Liver (tissue), 3 donors: ENCODE data around the gene CC2D2A.

Experiments used
- FOXA2 ChIP-seq: IDR thresholded peaks from 2 replicates; pipeline ENCODE4 v1.6.1; 2016; ENCODE audit warnings: antibody characterized with exemption
- GABPA ChIP-seq, 2 donors: IDR thresholded peaks in 1 of 2; conservative IDR thresholded peaks in 1 of 2; 2 replicates each; pipeline ENCODE4 v1.6.1; 2016; ENCODE audit warnings: antibody characterized with exemption in 2 of 2, mild to moderate bottlenecking in 1 of 2, moderate library complexity in 1 of 2
- RAD21 ChIP-seq, 2 donors: IDR thresholded peaks; 2 replicates each; pipeline ENCODE4 v1.6.1; 2016; ENCODE audit warnings: antibody characterized with exemption in 2 of 2, mild to moderate bottlenecking in 2 of 2
- REST ChIP-seq: IDR thresholded peaks from 2 replicates; pipeline ENCODE4 v1.6.1; 2016; ENCODE audit warnings: antibody characterized with exemption, mild to moderate bottlenecking
- RXRA ChIP-seq, 2 donors: IDR thresholded peaks; 2 replicates each; pipeline ENCODE4 v1.6.1; 2017 to 2018; ENCODE audit warnings: antibody characterized with exemption in 2 of 2, mild to moderate bottlenecking in 1 of 2
- SP1 ChIP-seq: IDR thresholded peaks from 2 replicates; pipeline ENCODE4 v1.6.1; 2018; ENCODE audit warnings: antibody characterized with exemption, mild to moderate bottlenecking
- TAF1 ChIP-seq: conservative IDR thresholded peaks from 2 replicates; pipeline ENCODE4 v1.6.1; 2016; ENCODE audit warnings: antibody characterized with exemption, mild to moderate bottlenecking
- YY1 ChIP-seq: IDR thresholded peaks from 2 replicates; pipeline ENCODE4 v1.6.1; 2016; ENCODE audit warnings: antibody characterized with exemption, mild to moderate bottlenecking
- TF ChIP-seq, protein P1 (sequence below): fragments of 150-350 bp; IDR thresholded peaks from 2 replicates; pipeline ENCODE4 v1.5.1; 2017; ENCODE audit warnings: improper control_type of control experiment, low read depth, low read length; ENCODE audit not compliant: missing input control
- TF ChIP-seq, protein P2 (sequence below): IDR thresholded peaks from 2 replicates; pipeline ENCODE4 v1.6.1; 2016; ENCODE audit warnings: antibody characterized with exemption
- donor health status: healthy.
- donor health status: healthy.

DNA sequence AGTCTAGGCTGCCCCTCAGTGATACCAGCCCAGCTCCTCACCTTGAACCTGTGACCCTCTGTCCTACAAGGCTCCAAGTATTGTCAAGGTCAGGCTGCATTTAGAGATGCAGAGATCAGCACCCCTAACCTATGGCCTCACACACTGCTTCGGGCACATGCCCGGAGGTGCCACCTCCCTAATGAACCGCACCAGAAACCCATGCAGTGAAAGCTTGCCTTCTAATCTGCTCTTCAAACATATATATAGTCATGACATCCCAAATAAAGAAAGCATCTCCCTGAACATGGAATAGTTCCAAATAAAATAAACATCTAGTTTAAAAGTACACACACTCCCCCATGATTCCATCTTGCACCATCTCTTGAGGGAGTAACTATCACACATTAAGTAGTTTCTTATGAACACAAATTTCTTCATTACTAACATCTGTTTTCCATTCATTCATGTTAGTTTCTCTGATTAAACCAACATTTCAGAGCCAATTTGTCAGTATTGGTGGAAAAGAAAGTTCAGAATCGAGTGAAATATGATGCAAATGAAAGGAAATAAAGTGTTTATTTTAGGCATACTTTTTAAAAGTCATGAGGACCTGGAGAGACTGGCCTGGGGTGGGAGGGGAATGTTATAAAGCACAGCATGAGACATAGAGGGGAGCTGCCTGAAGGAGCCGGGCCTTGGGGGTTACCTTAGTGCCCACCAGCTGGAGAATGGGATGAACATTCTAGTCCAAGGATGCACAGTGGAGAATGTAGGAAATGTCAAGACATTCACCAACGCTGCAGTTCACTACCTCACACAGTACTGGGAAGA lies 19.2 kb downstream of the CC2D2A start:
- TF ChIP-seq, protein P1, sequence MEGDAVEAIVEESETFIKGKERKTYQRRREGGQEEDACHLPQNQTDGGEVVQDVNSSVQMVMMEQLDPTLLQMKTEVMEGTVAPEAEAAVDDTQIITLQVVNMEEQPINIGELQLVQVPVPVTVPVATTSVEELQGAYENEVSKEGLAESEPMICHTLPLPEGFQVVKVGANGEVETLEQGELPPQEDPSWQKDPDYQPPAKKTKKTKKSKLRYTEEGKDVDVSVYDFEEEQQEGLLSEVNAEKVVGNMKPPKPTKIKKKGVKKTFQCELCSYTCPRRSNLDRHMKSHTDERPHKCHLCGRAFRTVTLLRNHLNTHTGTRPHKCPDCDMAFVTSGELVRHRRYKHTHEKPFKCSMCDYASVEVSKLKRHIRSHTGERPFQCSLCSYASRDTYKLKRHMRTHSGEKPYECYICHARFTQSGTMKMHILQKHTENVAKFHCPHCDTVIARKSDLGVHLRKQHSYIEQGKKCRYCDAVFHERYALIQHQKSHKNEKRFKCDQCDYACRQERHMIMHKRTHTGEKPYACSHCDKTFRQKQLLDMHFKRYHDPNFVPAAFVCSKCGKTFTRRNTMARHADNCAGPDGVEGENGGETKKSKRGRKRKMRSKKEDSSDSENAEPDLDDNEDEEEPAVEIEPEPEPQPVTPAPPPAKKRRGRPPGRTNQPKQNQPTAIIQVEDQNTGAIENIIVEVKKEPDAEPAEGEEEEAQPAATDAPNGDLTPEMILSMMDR, result no peak
- TF ChIP-seq GABPA (IDR thresholded peaks at IDR 0.05 in 1 of 2, conservative IDR thresholded peaks at IDR 0.05 in 1 of 2) (no peak), REST (no peak), RXRA (IDR thresholded peaks at IDR 0.05) (no peak), FOXA2 (no peak), TAF1 (no peak), RAD21 (IDR thresholded peaks at IDR 0.05) (no peak), YY1 (no peak), SP1 (no peak)
- TF ChIP-seq, protein P2, sequence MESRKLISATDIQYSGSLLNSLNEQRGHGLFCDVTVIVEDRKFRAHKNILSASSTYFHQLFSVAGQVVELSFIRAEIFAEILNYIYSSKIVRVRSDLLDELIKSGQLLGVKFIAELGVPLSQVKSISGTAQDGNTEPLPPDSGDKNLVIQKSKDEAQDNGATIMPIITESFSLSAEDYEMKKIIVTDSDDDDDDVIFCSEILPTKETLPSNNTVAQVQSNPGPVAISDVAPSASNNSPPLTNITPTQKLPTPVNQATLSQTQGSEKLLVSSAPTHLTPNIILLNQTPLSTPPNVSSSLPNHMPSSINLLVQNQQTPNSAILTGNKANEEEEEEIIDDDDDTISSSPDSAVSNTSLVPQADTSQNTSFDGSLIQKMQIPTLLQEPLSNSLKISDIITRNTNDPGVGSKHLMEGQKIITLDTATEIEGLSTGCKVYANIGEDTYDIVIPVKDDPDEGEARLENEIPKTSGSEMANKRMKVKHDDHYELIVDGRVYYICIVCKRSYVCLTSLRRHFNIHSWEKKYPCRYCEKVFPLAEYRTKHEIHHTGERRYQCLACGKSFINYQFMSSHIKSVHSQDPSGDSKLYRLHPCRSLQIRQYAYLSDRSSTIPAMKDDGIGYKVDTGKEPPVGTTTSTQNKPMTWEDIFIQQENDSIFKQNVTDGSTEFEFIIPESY, result no peak
